ENCODE measurements around the gene LCN9. TPM values are rescaled to one million over a fixed set of nuclear protein-coding genes. Genes with fewer than 3 reads are reported as not detected.
"Not testable (repeated sequence)": the region's sequence is repeated elsewhere in the genome, so short reads cannot be mapped to it uniquely, and the experiment has no call there.

Gene LCN9
- total RNA-seq, 1 donor from 2014 or later: not detected

GRCh38 chr9:135647884-135648283 lies 15.2 kb upstream of the LCN9 start:
- DNase-seq (ENCODE audit: low read depth in 2 of 2): no peak

- no peak for DNase-seq (ENCODE audit: low read depth in 2 of 2)
These were observed 14.4 kb upstream of the LCN9 start for GRCh38 chr9:135648494-135649410.

DNA sequence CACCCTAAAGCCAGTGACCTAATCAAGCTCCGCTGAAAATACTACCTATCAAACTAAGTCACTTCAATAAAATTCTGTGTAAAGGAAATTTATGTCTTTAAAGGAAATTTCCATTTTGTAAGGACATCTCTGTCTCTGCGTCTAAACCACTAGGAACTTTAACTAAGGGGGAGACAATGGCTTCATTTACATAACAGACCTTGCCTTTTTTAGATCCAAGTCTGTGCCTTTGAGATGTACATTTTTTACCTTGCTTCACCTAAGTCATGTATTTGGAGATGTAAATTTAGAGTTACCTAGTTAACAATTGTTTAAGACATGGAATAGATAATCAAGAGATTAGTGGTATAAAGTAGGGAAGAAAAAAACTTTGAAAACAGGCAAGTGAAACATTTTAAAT lies 13.6 kb upstream of the LCN9 start:
- no peak for DNase-seq (ENCODE audit: low read depth in 2 of 2)

GRCh38 chr9:135650408-135650807 lies 12.7 kb upstream of the LCN9 start:
- DNase-seq (ENCODE audit: low read depth in 2 of 2): no peak

DNA sequence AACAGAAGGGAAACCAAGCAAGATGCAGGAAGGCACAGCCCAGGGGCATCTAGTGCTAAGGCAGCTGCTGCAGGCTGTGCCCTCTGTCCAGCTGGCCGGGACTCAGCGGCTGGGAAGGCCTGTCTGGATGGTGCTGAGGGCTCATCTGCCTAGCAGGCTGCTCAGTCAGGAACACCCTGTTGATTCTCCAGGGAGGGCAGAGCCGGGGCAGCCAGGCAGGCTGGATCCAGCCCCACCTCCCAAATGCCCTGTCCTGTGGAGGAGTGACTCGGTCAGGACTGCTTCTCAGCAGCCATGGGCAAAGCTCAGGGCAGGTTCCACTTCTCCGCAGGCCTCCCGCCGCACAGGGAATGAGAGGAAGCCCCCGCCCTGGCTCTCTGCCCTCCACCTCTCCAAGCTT lies 7.8 kb upstream of the LCN9 start:
- no peak for DNase-seq (ENCODE audit: low read depth in 2 of 2)

GRCh38 chr9:135657416-135657815 lies 5.7 kb upstream of the LCN9 start:
- no peak for DNase-seq (ENCODE audit: low read depth in 2 of 2)

GRCh38 chr9:135659252-135659651 lies 3.9 kb upstream of the LCN9 start:
- no peak for DNase-seq (ENCODE audit: low read depth in 2 of 2)

GRCh38 chr9:135660407-135660806 lies 2.7 kb upstream of the LCN9 start:
- no peak for DNase-seq (ENCODE audit: low read depth in 2 of 2)

GRCh38 chr9:135661816-135662560 lies 1.1 kb upstream of the LCN9 start:
- DNase-seq (ENCODE audit: low read depth in 2 of 2): no peak

GRCh38 chr9:135663451-135663770 lies 302 bp downstream of the LCN9 start:
- no peak for DNase-seq (ENCODE audit: low read depth in 2 of 2)

- no peak for DNase-seq (ENCODE audit: low read depth in 2 of 2)
These were observed 748 bp downstream of the LCN9 start for GRCh38 chr9:135663857-135664256.

- no peak for DNase-seq (ENCODE audit: low read depth in 2 of 2)
These were observed 1.2 kb downstream of the LCN9 start for GRCh38 chr9:135664266-135664665.

- no peak for DNase-seq (ENCODE audit: low read depth in 2 of 2)
These were observed 2.0 kb downstream of the LCN9 start for GRCh38 chr9:135664801-135665794.

DNA sequence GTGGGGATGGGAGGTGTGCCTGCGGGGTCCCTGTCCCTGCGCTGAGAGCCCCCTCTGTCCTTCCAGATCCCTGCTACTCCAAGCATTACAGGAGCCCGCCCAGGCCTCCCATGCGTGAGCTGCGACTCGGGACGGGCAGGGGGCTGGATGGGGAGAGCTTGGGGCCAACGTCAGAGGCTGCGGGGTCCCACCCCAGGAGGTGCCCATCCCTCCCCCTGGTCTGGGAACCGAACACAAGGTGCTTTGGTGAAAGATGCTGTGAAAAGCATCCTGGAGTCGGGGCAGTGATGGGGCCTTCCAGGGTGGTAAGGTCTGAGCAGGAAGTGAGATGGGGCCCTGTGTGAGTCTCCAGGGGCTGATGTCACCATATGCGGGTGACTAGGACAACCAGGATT lies 2.7 kb downstream of the LCN9 start:
- no peak for DNase-seq (ENCODE audit: low read depth in 2 of 2)

- no peak for DNase-seq (ENCODE audit: low read depth in 2 of 2)
These were observed 3.7 kb downstream of the LCN9 start for GRCh38 chr9:135666534-135667462.

- no peak for DNase-seq (ENCODE audit: low read depth in 2 of 2)
These were observed 4.4 kb downstream of the LCN9 start for GRCh38 chr9:135667463-135668001.

DNA sequence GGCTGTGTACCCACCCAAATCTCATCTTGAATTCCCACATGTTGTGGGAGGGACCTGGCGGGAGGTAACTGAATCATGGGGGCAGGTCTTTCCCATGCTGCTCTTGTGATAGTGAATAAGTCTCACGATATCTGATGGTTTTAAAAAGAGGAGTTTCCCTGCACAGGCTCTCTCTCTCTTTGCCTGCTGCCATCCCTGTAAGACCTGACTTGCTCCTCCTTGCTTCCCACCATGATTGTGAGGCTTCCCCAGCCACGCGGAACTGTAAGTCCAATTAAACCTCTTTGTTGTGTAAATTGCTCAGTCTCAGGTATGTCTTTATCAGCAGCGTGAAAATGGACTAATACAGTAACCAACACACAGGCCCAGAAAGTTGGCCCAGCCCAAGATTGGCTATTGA lies 5.9 kb downstream of the LCN9 start:
- DNase-seq (ENCODE audit: low read depth in 2 of 2): not testable (repeated sequence)

- no peak for DNase-seq (ENCODE audit: low read depth in 2 of 2)
These were observed 6.6 kb downstream of the LCN9 start for GRCh38 chr9:135669616-135670285.

- no peak for DNase-seq (ENCODE audit: low read depth in 2 of 2)
These were observed 7.8 kb downstream of the LCN9 start for GRCh38 chr9:135670721-135671590.

Measured in dermis microvascular lymphatic vessel endothelial cell (primary cell).